Measurements from ENCODE around the gene PHGDH.
"Not testable (repeated sequence)": the region's sequence is repeated elsewhere in the genome, so short reads cannot be mapped to it uniquely, and the experiment has no call there.

The PHGDH gene

DNA sequence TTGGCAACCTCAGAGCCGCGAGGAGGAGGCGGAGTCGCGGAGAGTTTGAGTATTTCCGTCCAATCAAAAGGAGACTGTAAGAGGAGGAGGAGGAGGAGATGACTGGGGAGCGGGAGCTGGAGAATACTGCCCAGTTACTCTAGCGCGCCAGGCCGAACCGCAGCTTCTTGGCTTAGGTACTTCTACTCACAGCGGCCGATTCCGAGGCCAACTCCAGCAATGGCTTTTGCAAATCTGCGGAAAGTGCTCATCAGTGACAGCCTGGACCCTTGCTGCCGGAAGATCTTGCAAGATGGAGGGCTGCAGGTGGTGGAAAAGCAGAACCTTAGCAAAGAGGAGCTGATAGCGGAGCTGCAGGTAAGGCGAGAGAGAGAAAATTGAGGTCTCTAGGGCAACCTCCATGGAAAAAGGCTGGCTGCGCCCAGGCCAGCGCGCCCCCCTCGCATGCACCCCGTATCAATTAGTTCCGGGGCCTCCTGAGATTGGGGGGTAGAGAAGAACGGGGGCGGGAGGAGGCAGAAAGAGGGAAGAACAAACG is at the start of gene PHGDH:
TSS of gene PHGDH (plus strand) at position 131 of the 538 bp plus-strand sequence. CDS start at position 220, 89 bp downstream.
- DNase-seq = peak in 51 of 58 donors; percentile 11 to 75 (median 51)

DNA sequence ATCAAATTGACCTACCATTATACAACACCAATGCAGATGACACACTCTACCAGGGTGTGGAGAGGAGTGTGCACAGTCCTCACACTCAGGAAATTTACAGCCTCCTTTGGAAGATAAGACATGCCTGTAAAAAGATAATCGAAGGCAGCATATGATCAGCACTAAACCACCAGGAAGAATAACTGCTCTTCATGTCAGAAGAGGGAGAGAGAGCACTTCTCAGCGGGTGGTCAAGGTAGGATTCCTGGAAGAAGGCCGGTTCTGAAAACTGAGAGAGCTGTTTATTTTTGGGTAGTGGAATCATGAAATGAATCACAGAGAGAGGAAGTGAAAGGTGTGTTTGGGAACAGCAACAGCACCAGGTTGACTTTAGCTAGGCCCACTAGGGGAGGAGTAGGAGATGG is 49.7 kb upstream of the PHGDH start:
- no peak for DNase-seq

GRCh38 chr1:119664067-119664466 is 47.7 kb upstream of the PHGDH start:
- no peak for DNase-seq

- no peak for DNase-seq
Observed at GRCh38 chr1:119667173-119667572, 44.6 kb upstream of the PHGDH start.

DNA sequence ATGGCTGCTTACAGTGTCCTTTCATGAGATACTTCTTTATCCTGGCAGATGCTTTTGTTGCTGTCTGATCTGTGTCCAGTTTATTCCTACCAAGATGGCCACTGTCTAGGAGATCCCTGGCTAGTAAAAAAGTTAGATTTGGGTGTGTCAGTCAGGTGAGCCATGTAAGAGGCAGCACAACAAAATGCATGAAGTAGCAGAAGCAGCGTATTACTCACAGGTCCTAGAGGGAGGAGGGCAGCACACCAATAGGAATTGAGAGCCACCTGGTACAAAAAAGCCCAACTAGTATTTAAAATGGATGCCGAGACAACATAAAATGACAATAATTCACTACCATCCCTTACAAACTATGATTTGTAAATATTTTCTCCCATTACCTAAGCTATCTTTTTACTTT is 40.8 kb upstream of the PHGDH start:
- no peak for DNase-seq

DNA sequence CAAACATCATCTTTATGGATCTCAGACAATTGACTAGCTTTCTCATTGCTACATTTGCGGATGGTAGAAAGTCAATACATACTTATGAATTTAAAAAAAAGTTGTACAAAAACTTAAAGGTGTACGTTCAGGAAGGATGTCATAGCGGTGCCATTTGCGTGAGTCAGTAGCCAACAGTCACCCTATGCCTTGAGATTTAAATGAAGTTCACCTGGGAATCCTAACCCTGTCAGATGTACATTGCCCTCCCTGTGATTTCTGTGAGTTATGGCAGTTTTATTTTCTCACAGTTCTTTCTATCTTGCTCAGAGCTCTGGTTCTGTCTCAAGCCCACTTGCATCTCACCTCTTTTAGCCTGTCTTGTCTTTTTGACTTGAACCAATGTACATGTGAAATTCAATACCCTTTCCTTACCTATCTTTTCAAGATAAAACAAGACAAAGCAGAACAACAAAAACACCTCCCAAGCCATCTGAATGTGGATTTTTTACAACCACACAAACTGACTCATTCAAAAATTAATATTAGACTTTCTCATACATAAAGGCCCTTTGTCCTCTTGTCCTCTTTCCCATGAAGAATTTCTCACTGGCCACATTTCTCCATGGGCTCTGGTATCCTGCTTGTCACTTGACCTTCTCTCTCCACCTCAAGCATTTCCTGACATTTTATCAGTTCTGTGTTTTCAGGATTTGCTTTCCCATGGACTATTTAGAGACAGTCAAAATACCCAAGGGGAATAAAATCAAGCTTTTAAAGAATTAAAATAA is 38.4 kb upstream of the PHGDH start:
- DNase-seq = no peak

- no peak for DNase-seq
Observed at GRCh38 chr1:119674111-119674526, 37.6 kb upstream of the PHGDH start.

DNA sequence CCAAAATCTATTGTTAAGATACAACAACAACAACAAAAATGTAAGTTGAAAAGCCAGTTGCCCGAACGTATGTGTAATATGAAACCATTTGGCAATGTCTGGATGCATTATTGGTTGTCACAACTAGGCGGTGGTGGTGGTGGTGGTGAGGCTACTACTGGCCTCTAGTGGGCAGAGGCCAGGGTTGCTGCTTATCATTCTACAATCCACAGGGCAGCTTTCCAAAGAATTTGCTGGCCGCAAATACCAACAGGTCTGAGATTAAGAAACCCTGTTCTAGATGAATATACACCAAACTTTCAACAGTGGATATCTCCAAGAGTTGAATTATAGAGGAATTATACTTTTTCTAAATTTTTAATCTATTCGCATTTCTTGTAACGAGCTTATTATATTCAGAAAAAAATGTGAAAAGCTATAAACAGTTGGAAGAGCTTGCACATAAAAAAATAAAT is 36.9 kb upstream of the PHGDH start:
- DNase-seq = peak in 17 of 58 donors; percentile 1 to 49 (median 11)

DNA sequence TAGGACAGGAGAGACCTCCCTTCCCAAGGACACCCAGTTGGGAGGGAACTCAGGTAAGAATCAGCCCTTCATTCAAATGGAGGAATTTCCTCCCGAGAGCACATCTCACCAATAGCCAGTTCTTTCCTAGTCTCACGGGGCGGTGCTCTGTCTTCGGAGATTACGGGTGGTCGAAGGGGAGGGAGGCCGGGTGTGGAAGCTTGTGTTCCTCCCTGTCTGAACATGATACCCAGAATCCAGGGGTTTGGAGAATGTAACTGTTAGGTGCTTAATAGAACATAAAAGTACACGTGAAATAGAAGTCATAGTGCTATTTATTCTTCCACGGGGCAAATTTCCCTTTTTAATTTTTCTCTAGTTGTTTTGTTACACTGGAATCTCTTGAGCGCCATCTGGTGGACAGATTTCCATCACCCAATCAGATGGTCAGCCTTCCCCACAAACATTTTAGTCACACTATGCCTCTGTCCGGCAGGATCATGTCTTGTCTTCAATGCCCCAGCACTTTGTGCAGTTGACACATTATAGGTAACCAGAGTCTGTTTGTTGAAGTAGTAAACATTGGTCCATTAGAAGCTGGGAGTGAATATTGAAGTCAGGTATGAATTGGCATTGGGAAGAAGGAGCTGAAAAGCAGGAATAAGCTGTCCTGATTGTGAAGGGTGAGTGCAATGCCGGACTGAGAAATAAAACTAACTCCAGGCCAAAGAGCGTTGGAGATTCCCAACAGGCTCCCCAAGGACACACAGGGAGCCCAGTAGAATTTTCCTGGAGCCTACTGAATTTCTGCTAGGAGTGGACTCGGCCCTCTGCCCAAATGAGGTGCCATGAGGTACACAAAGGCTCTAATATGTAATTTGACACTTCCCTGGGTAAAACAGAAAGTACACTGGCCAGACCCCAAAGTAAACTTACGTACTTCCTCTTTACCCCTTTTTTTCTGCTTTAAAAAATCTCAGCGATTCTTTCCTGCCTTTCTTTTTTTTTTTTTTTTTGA is 36.1 kb upstream of the PHGDH start:
- peak in 55 of 58 donors; percentile 6 to 86 (median 54) for DNase-seq

- no peak for DNase-seq
Observed at GRCh38 chr1:119676571-119677206, 35.0 kb upstream of the PHGDH start.

DNA sequence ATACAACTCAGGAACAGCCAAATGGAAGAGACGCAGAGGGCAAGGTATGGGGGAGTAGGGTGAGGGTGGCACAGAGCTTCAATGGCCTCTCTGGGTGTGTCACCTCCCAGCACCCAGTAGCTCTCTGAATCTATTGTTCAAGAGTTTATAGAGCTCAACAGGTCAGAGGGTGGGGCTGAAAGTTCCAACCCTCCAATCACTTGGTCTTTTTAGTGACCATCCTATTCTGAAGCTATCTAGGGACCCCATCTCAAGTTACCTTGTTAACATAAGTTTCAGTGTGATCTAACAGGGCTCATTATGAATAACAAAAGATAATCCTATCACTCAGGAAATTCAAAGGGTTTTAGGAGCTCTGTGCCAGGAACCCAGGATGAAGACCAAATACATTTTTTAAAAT is 32.5 kb upstream of the PHGDH start:
- no peak for DNase-seq

- no peak for DNase-seq
Observed at GRCh38 chr1:119680193-119680592, 31.5 kb upstream of the PHGDH start.

DNA sequence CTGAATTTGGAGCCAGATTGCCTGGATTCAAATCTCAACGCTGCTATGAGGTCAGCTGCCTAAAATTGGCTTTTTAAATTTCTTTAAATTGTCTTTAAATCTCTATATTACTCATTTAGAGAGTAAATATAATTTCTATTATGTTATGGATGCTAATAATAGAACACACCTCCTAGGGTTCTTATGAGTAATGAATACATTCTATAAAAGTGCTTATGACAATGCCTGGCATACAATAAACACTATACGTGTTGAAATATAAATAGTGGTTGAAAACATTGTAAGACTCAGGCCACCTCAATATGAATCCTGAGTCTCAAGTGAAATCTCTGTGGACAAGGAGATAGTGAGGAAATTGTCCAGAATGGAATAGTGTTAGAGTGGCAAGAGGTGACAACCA is 31.0 kb upstream of the PHGDH start:
- no peak for DNase-seq

- no peak for DNase-seq
Observed at GRCh38 chr1:119681560-119681959, 30.2 kb upstream of the PHGDH start.

GRCh38 chr1:119682141-119682540 is 29.6 kb upstream of the PHGDH start:
- DNase-seq = no peak

- no peak for DNase-seq
Observed at GRCh38 chr1:119683893-119684292, 27.8 kb upstream of the PHGDH start.

GRCh38 chr1:119686661-119687060 is 25.1 kb upstream of the PHGDH start:
- DNase-seq = no peak

- DNase-seq = no peak
Observed at GRCh38 chr1:119687434-119688079, 24.2 kb upstream of the PHGDH start.

DNA sequence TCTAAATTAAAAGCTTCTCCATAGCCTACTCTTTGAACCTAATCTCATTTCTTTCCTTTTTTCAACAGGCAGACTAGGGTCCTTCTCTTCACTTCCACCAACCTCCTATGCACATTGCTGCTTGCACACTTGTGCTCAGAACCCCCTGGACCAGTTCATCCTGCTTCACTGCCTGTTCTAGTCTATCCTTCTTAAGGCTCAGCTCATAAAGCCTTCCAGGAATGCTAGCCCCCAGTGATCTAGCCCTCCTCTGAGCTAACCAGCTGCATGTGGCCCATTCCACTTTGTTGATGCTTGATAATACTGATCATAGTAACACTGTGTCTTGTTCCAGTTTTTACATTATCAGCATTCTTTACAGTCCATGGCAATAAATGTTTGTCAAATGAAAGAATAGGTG is 22.9 kb upstream of the PHGDH start:
- DNase-seq = no peak

DNA sequence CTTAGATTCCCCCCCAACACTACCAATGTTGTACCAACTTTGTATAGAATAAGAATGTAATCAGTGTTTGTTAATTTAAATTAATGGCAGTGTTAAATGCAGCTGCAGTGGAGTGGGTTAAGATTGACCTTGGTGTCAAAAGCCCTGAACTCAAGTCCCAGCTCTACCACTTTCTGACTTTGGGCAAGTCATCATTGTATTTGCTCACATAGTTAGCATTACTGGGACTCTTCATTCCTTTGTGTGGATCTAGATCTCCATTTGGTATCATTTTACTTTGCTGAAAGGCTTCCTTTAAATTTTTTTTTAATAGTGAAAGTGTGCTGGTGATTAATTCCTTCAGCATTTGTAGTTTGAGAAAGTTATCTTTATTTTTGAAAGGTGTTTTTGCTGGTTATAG is 22.2 kb upstream of the PHGDH start:
- no peak for DNase-seq

GRCh38 chr1:119696863-119697262 is 14.9 kb upstream of the PHGDH start:
- not testable (repeated sequence) for DNase-seq

Data from anterior cingulate cortex (tissue), 58 donors.